ENCODE data around the gene HPS4.
"Not testable (repeated sequence)": the region's sequence is repeated elsewhere in the genome, so short reads cannot be mapped to it uniquely, and the experiment has no call there.

The HPS4 gene

GRCh38 chr22:26483439-26484359 lies at the start of gene HPS4, which contains the start of gene SRRD:
HPS4 (minus strand) TSS chr22:26483783; CDS start chr22:26481762, 2,021 bp downstream.
SRRD (plus strand) TSS chr22:26483877; CDS start chr22:26483891, 14 bp downstream.
- DNase-seq (ENCODE audit: low spot score) = peak; percentile 91

- DNase-seq (ENCODE audit: low spot score) = no peak
Measured at GRCh38 chr22:26529345-26529744, 45.8 kb upstream of the HPS4 start.

- not testable (repeated sequence) for DNase-seq (ENCODE audit: low spot score)
Measured at GRCh38 chr22:26528518-26528917, 44.9 kb upstream of the HPS4 start.

- DNase-seq (ENCODE audit: low spot score) = no peak
Measured at GRCh38 chr22:26527574-26528465, 44.2 kb upstream of the HPS4 start.

GRCh38 chr22:26527167-26527566 lies 43.6 kb upstream of the HPS4 start:
- no peak for DNase-seq (ENCODE audit: low spot score)

- DNase-seq (ENCODE audit: low spot score) = no peak
Measured at GRCh38 chr22:26525946-26526564, 42.5 kb upstream of the HPS4 start.

- DNase-seq (ENCODE audit: low spot score) = no peak
Measured at GRCh38 chr22:26524870-26525269, 41.3 kb upstream of the HPS4 start.

- DNase-seq (ENCODE audit: low spot score) = no peak
Measured at GRCh38 chr22:26522592-26522991, 39.0 kb upstream of the HPS4 start.

GRCh38 chr22:26522012-26522411 lies 38.4 kb upstream of the HPS4 start:
- DNase-seq (ENCODE audit: low spot score) = no peak

- no peak for DNase-seq (ENCODE audit: low spot score)
Measured at GRCh38 chr22:26517429-26517828, 33.8 kb upstream of the HPS4 start.

GRCh38 chr22:26516503-26516902 lies 32.9 kb upstream of the HPS4 start:
- no peak for DNase-seq (ENCODE audit: low spot score)

- no peak for DNase-seq (ENCODE audit: low spot score)
Measured at GRCh38 chr22:26515931-26516330, 32.3 kb upstream of the HPS4 start.

- no peak for DNase-seq (ENCODE audit: low spot score)
Measured at GRCh38 chr22:26514419-26515161, 31.0 kb upstream of the HPS4 start.

GRCh38 chr22:26513838-26514237 lies 30.3 kb upstream of the HPS4 start:
- DNase-seq (ENCODE audit: low spot score) = no peak

- peak; percentile 91 for DNase-seq (ENCODE audit: low spot score)
Measured at GRCh38 chr22:26512149-26512793, 28.7 kb upstream of the HPS4 start, which contains the start of gene TFIP11. TFIP11 (minus strand) TSS chr22:26512473; CDS start chr22:26510272, 2,201 bp downstream.

GRCh38 chr22:26508148-26508547 lies 24.6 kb upstream of the HPS4 start:
- DNase-seq (ENCODE audit: low spot score) = no peak

GRCh38 chr22:26503758-26504157 lies 20.2 kb upstream of the HPS4 start:
- DNase-seq (ENCODE audit: low spot score) = no peak

- DNase-seq (ENCODE audit: low spot score) = no peak
Measured at GRCh38 chr22:26502688-26503561, 19.3 kb upstream of the HPS4 start.

- DNase-seq (ENCODE audit: low spot score) = no peak
Measured at GRCh38 chr22:26501996-26502395, 18.4 kb upstream of the HPS4 start.

GRCh38 chr22:26499188-26499703 lies 15.7 kb upstream of the HPS4 start:
- no peak for DNase-seq (ENCODE audit: low spot score)

Measured in RKO (cell line).